IMR-90 (cell line): ENCODE results near the gene KCNIP3. TPM values are rescaled to one million over a fixed set of nuclear protein-coding genes. Genes with fewer than 3 reads are reported as not detected.

Experiments
- ATAC-seq: fragments of 200-7000 bp; cut with Tn5 transposase; 2 replicates; pipeline ENCODE4 v1.9.1; 2020; ENCODE audit warnings: low read depth, mild to moderate bottlenecking, moderate library complexity
- BruUV-seq: library from RNA; stranded (reverse); fragments of 400-500 nt; replicated peaks from 2 replicates; lab custom pipeline; 2021; lab: Mats Ljungman, UMichigan
- CTCF ChIA-PET: fragments of 300-600 bp; formaldehyde crosslinking; extraction: SDS; loops from one replicate; lab custom pipeline; 2021; ENCODE audit warnings: antibody characterized with exemption; lab: Yijun Ruan, JAX
- POLR2A ChIA-PET: fragments of 300-600 bp; sonication (Branson Sonifier 250); formaldehyde crosslinking; loops from one replicate; lab custom pipeline; 2022; ENCODE audit warnings: antibody characterized with exemption; ENCODE audit not compliant: unreplicated experiment; lab: Charles Lee
- DNase-seq: peaks from one replicate; pipeline ENCODE4 v3.0.0; 2013
- H2AFZ ChIP-seq: replicated peaks from 2 replicates; pipeline ENCODE3; 2013; ENCODE audit warnings: low read length, mild to moderate bottlenecking; ENCODE audit not compliant: poor library complexity
- H2AK5ac ChIP-seq: 2 replicates; pipeline ENCODE4 v1.6.1; 2013; ENCODE audit warnings: low read depth, low read length, inconsistent platforms
- H2AK9ac ChIP-seq: replicated peaks from 2 replicates; pipeline ENCODE3; 2013; ENCODE audit warnings: mild to moderate bottlenecking, low read depth, low read length, moderate library complexity; ENCODE audit not compliant: poor library complexity
- H2BK120ac ChIP-seq: 2 replicates; pipeline ENCODE4 v1.6.1; 2013; ENCODE audit warnings: low read depth, low read length, inconsistent platforms
- H2BK15ac ChIP-seq: 3 replicates; pipeline ENCODE4 v1.6.1; 2013; ENCODE audit warnings: low read depth, low read length, inconsistent platforms
- H2BK20ac ChIP-seq: 2 replicates; pipeline ENCODE4 v1.6.1; 2013; ENCODE audit warnings: low read depth, mild to moderate bottlenecking, inconsistent platforms, low read length, moderate library complexity
- H2BK5ac ChIP-seq: 2 replicates; pipeline ENCODE4 v1.6.1; 2013; ENCODE audit warnings: mild to moderate bottlenecking, low read depth, low read length, inconsistent platforms; ENCODE audit not compliant: poor library complexity, severe bottlenecking
- H3K14ac ChIP-seq: replicated peaks from 2 replicates; pipeline ENCODE4 v1.6.1; 2013; ENCODE audit warnings: low read depth, low read length, inconsistent platforms
- H3K18ac ChIP-seq: 2 replicates; pipeline ENCODE4 v1.6.1; 2013; ENCODE audit warnings: low read depth, low read length, control low read depth
- H3K23ac ChIP-seq: 2 replicates; pipeline ENCODE4 v1.6.1; 2013; ENCODE audit warnings: low read depth, low read length, inconsistent platforms
- H3K27ac ChIP-seq: 2 replicates; pipeline ENCODE4 v1.5.1; 2013; ENCODE audit warnings: mild to moderate bottlenecking, control low read depth, low read length; ENCODE audit not compliant: insufficient read depth
- H3K27me3 ChIP-seq: 2 replicates; pipeline ENCODE4 v1.6.1; 2013; ENCODE audit warnings: low read length; ENCODE audit not compliant: control insufficient read depth, insufficient read depth
- H3K36me3 ChIP-seq: 2 replicates; pipeline ENCODE4 v1.6.1; 2013; ENCODE audit warnings: low read length, mixed read lengths; ENCODE audit not compliant: control insufficient read depth, insufficient read depth
- H3K4ac ChIP-seq: 2 replicates; pipeline ENCODE4 v1.6.1; 2013; ENCODE audit warnings: low read depth, low read length, inconsistent platforms
- H3K4me1 ChIP-seq: 2 replicates; pipeline ENCODE4 v1.6.1; 2013; ENCODE audit warnings: low read length, mixed read lengths; ENCODE audit not compliant: control insufficient read depth, insufficient read depth
- H3K4me2 ChIP-seq: 2 replicates; pipeline ENCODE4 v1.6.1; 2013; ENCODE audit warnings: low read depth, mild to moderate bottlenecking, control low read depth, low read length, moderate library complexity
- H3K4me3 ChIP-seq: 2 replicates; pipeline ENCODE4 v1.5.1; 2013; ENCODE audit warnings: low read depth, mild to moderate bottlenecking, control low read depth, low read length, moderate library complexity; ENCODE audit not compliant: insufficient read depth
- H3K56ac ChIP-seq: 2 replicates; pipeline ENCODE4 v1.6.1; 2013; ENCODE audit warnings: low read length, inconsistent platforms; ENCODE audit not compliant: insufficient read depth; ENCODE audit errors: extremely low read depth
- H3K79me1 ChIP-seq, 2 experiments: 2 replicates each; pipeline ENCODE4 v1.6.1; 2013; ENCODE audit warnings: low read length in 2 of 2, inconsistent platforms in 1 of 2, low read depth in 1 of 2
- H3K9ac ChIP-seq: 2 replicates; pipeline ENCODE4 v1.6.1; 2013; ENCODE audit warnings: low read depth, low read length, control low read depth
- H3K9me1 ChIP-seq: 2 replicates; pipeline ENCODE4 v1.6.1; 2013; ENCODE audit warnings: low read length, inconsistent platforms; ENCODE audit not compliant: insufficient read depth
- H3K9me3 ChIP-seq: 2 replicates; pipeline ENCODE4 v1.6.1; 2013; ENCODE audit warnings: low read length; ENCODE audit not compliant: control insufficient read depth, insufficient read depth
- H4K20me1 ChIP-seq: 2 replicates; pipeline ENCODE4 v1.6.1; 2013; ENCODE audit warnings: low read length, inconsistent platforms; ENCODE audit not compliant: insufficient read depth
- H4K5ac ChIP-seq: 2 replicates; pipeline ENCODE4 v1.6.1; 2013; ENCODE audit warnings: mild to moderate bottlenecking, low read depth, low read length, control low read depth
- H4K8ac ChIP-seq, 2 experiments: 2 replicates each; pipeline ENCODE4 v1.6.1; 2013; ENCODE audit warnings: low read depth in 2 of 2, low read length in 2 of 2, control low read depth in 1 of 2, inconsistent platforms in 1 of 2
- H4K91ac ChIP-seq: 2 replicates; pipeline ENCODE4 v1.6.1; 2013; ENCODE audit warnings: low read depth, low read length, inconsistent platforms; ENCODE audit not compliant: insufficient read depth
- BHLHE40 ChIP-seq: fragments of 150-350 bp; IDR thresholded peaks from 2 replicates; pipeline ENCODE4 v1.6.1; 2016; ENCODE audit warnings: mild to moderate bottlenecking, low read depth, low read length
- CEBPB ChIP-seq: IDR thresholded peaks from 2 replicates; pipeline ENCODE4 v1.6.1; 2012; ENCODE audit warnings: low read depth, low read length, improper control_type of control experiment
- CHD1 ChIP-seq: IDR thresholded peaks from 2 replicates; pipeline ENCODE4 v1.6.1; 2012; ENCODE audit warnings: low read depth, low read length, improper control_type of control experiment
- FOS ChIP-seq: fragments of 150-350 bp; IDR thresholded peaks from 2 replicates; pipeline ENCODE4 v1.6.1; 2016; ENCODE audit warnings: low read depth, low read length
- MAFK ChIP-seq: IDR thresholded peaks from 2 replicates; pipeline ENCODE4 v1.6.1; 2012; ENCODE audit warnings: low read depth, low read length, improper control_type of control experiment
- MAZ ChIP-seq: IDR thresholded peaks from 2 replicates; pipeline ENCODE4 v1.6.1; 2012; ENCODE audit warnings: low read depth, mild to moderate bottlenecking, low read length, improper control_type of control experiment, moderate library complexity, borderline replicate concordance
- MXI1 ChIP-seq: IDR thresholded peaks from 2 replicates; pipeline ENCODE4 v1.6.1; 2012; ENCODE audit warnings: low read depth, mild to moderate bottlenecking, low read length, moderate library complexity, borderline replicate concordance
- NFE2L2 ChIP-seq: fragments of 150-350 bp; IDR thresholded peaks from 2 replicates; pipeline ENCODE4 v1.6.1; 2016; ENCODE audit warnings: low read depth, mild to moderate bottlenecking, low read length
- POLR2A ChIP-seq: IDR thresholded peaks from 2 replicates; pipeline ENCODE4 v1.6.1; 2012; ENCODE audit warnings: mild to moderate bottlenecking, low read depth, low read length
- RAD21 ChIP-seq: IDR thresholded peaks from 2 replicates; pipeline ENCODE4 v1.6.1; 2012; ENCODE audit warnings: low read length, improper control_type of control experiment
- RCOR1 ChIP-seq: IDR thresholded peaks from 2 replicates; pipeline ENCODE4 v1.6.1; 2012; ENCODE audit warnings: mild to moderate bottlenecking, low read length, improper control_type of control experiment; ENCODE audit not compliant: insufficient replicate concordance
- RFX5 ChIP-seq: IDR thresholded peaks from 2 replicates; pipeline ENCODE4 v1.8.0; 2012; ENCODE audit warnings: low read depth, mild to moderate bottlenecking, low read length, moderate library complexity
- SMC3 ChIP-seq: fragments of 150-350 bp; IDR thresholded peaks from 2 replicates; pipeline ENCODE4 v1.6.1; 2016; ENCODE audit warnings: low read depth, mild to moderate bottlenecking, antibody characterized with exemption, low read length, moderate library complexity
- WGBS, 2 experiments: methylation state at CpG; one replicate each; pipeline versions ENCODE4 v1.1.5 to v1.1.7; 2013; ENCODE audit warnings: missing lambda C conversion rate in 2 of 2; ENCODE audit not compliant: insufficient read length in 1 of 2; ENCODE audit errors: extremely low coverage in 2 of 2; 5-methylcytosine and 5-hydroxymethylcytosine counted together
- dilution Hi-C: fragments of 300-500 bp; cut with HindIII; formaldehyde crosslinking; loops from one replicate; pipeline ENCODE4 v1.14.3; 2018; ENCODE audit warnings: low sequenced_read_pairs; ENCODE audit not compliant: unreplicated experiment
- in situ Hi-C: fragments of 300-500 bp; cut with MboI; formaldehyde crosslinking; loops from 3 replicates; pipeline ENCODE4 v1.14.3; 2019; ENCODE audit warnings: low sequenced_read_pairs, inconsistent platforms, mixed read lengths
- intact Hi-C: fragments of 100-400 bp; cut with micrococcal nuclease; formaldehyde crosslinking; loops from 2 replicates; pipeline ENCODE4 v1.10.0; 2022
- polyA plus RNA-seq, 3 experiments: library from polyadenylated mRNA; depleted of rRNA; stranded (reverse); fragments of >200 nt; gene quantifications; 2 replicates each; pipeline ENCODE4 v1.2.3, GENCODE V29; 2012; ENCODE audit warnings: low replicate concordance in 1 of 3
- total RNA-seq: library from RNA; depleted of rRNA; stranded (reverse); fragments of >200 nt; gene quantifications from 2 replicates; pipeline ENCODE4 v1.2.3, GENCODE V29; 2012
- TF ChIP-seq, protein P1 (sequence below): conservative IDR thresholded peaks from 2 replicates; pipeline ENCODE4 v1.5.1; 2012; ENCODE audit warnings: mild to moderate bottlenecking, low read depth, low read length, improper control_type of control experiment
- TF ChIP-seq, protein P2 (sequence below): fragments of 150-350 bp; IDR thresholded peaks from 2 replicates; pipeline ENCODE4 v1.6.1; 2017; ENCODE audit warnings: mild to moderate bottlenecking, antibody characterized with exemption, low read length, low read depth
- TF ChIP-seq, protein P3 (sequence below): fragments of 150-350 bp; IDR thresholded peaks from 2 replicates; pipeline ENCODE4 v1.6.1; 2016; ENCODE audit warnings: low read depth, mild to moderate bottlenecking, low read length, moderate library complexity, borderline replicate concordance

The KCNIP3 gene
- total and polyA plus RNA-seq, 2 of the 4 experiments (the other 2 are of a cell fraction) = 0.72 to 1.4 TPM

DNA sequence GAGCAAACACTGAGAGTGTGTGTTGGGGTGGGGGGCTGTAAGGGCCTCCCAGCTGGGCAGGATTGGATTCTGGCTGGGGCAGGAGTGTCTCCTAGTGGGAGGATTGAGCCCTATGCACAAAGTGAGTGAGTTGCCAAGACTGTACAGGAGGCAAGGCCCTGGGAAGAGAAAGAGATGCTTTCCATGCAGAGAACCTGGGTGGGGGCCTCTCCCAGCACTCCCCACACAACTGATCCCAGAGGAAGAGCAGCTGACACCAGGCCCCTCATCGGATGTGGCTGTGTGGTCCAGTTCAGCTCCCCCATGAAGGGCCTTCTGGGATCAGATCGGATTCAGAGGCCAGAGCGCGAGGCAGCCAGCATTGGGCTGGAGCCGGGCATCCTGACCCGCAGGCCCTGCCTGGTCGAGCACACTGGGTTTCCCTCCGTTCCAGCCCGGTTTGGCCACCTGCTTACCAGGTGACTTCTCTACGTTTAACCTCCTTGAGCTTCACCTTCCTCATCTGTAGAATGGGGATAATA lies 56.0 kb downstream of the KCNIP3 start:
- Histone ChIP-seq H3K27me3 (peaks cover 2% of the 10 kb centered on the region; the same call in 1 of the 2 replicates), H2BK15ac (no peak overlapping the region), H4K91ac (no peak overlapping the region), H3K4me2 (no peak overlapping the region), H2AK9ac (no peak overlapping the region), H3K23ac (no peak overlapping the region), H2BK5ac (no peak overlapping the region), H4K5ac (no peak overlapping the region), H3K4me3 (no peak overlapping the region), H3K36me3 (no peaks in the 10 kb centered on the region), H2AFZ (no peak overlapping the region), H2AK5ac (no peak overlapping the region), H3K9me1 (no peaks in the 10 kb centered on the region), H2BK120ac (no peak overlapping the region), H3K14ac (no peak overlapping the region), H3K27ac (no peak overlapping the region), H3K9me3 (peaks cover 4% of the 10 kb centered on the region), H3K18ac (no peak overlapping the region), H3K4ac (no peak overlapping the region), H4K20me1 (no peaks in the 10 kb centered on the region), H2BK20ac (no peak overlapping the region), H4K8ac (no peak overlapping the region), H3K9ac (no peak overlapping the region), H3K79me1 (no peaks in the 10 kb centered on the region), H3K56ac (no peak overlapping the region), H3K4me1 (no peaks in the 10 kb centered on the region)
- BruUV-seq = no TSS peak
- dilution Hi-C loops (no loop called here), intact Hi-C loops (no loop called here), in situ Hi-C loops (no loop called here)
- ChIA-PET CTCF (no interaction called here), POLR2A (no interaction called here)
- no peak for ATAC-seq
- TF ChIP-seq MAZ (no peak), RFX5 (no peak), POLR2A (no peak), RCOR1 (no peak), RAD21 (no peak), CEBPB (no peak), MXI1 (no peak), FOS (no peak), NFE2L2 (no peak), MAFK (no peak), SMC3 (no peak), CHD1 (no peak), BHLHE40 (no peak)
- TF ChIP-seq, protein P1, sequence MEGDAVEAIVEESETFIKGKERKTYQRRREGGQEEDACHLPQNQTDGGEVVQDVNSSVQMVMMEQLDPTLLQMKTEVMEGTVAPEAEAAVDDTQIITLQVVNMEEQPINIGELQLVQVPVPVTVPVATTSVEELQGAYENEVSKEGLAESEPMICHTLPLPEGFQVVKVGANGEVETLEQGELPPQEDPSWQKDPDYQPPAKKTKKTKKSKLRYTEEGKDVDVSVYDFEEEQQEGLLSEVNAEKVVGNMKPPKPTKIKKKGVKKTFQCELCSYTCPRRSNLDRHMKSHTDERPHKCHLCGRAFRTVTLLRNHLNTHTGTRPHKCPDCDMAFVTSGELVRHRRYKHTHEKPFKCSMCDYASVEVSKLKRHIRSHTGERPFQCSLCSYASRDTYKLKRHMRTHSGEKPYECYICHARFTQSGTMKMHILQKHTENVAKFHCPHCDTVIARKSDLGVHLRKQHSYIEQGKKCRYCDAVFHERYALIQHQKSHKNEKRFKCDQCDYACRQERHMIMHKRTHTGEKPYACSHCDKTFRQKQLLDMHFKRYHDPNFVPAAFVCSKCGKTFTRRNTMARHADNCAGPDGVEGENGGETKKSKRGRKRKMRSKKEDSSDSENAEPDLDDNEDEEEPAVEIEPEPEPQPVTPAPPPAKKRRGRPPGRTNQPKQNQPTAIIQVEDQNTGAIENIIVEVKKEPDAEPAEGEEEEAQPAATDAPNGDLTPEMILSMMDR = no peak
- TF ChIP-seq, protein P2, sequence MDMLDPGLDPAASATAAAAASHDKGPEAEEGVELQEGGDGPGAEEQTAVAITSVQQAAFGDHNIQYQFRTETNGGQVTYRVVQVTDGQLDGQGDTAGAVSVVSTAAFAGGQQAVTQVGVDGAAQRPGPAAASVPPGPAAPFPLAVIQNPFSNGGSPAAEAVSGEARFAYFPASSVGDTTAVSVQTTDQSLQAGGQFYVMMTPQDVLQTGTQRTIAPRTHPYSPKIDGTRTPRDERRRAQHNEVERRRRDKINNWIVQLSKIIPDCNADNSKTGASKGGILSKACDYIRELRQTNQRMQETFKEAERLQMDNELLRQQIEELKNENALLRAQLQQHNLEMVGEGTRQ = no peak
- TF ChIP-seq, protein P3, sequence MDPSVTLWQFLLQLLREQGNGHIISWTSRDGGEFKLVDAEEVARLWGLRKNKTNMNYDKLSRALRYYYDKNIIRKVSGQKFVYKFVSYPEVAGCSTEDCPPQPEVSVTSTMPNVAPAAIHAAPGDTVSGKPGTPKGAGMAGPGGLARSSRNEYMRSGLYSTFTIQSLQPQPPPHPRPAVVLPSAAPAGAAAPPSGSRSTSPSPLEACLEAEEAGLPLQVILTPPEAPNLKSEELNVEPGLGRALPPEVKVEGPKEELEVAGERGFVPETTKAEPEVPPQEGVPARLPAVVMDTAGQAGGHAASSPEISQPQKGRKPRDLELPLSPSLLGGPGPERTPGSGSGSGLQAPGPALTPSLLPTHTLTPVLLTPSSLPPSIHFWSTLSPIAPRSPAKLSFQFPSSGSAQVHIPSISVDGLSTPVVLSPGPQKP = no peak
- no peak for DNase-seq
- no CpG with 5 or more reads among the region's 10 CpGs for WGBS, 2 experiments
